ENCODE data around the gene RNF19B.

- TF ChIP-seq POLR2A (IDR thresholded peaks at IDR 0.05) (no peak), CTCF (IDR thresholded peaks at IDR 0.05) (no peak)
These were observed 73.9 kb downstream of the RNF19B start for GRCh38 chr1:32890516-32891240.
